T follicular helper cell (primary cell): Measurements from ENCODE around the gene SRBD1.

Experiments used
- DNase-seq: peaks from one replicate; pipeline ENCODE4 v3.0.0-alpha.2; 2020; ENCODE audit warnings: low read depth

The SRBD1 gene

DNA sequence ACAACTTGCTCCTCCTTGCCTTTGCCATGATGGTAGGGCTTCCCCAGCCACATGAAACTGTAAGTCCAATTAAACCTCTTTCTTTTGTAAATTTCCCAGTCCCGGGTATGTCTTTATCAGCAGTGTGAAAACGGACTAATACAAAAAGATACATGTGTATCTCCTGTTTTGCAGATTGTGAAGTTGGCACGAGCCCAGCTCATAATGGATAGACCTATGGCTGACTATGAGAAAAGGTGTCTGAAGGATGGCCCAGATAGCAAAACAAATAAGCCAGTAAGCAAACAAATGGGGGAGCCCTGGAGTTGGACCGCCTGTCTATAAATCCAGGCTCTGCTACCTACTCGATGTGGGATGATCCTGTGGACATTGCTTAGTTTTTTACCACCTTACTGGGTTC is 24.9 kb upstream of the SRBD1 start:
- no peak for DNase-seq

- no peak for DNase-seq
These were observed 23.2 kb upstream of the SRBD1 start for GRCh38 chr2:45634223-45634622.

GRCh38 chr2:45631955-45632354 is 20.9 kb upstream of the SRBD1 start:
- DNase-seq: no peak

- no peak for DNase-seq
These were observed 20.3 kb upstream of the SRBD1 start for GRCh38 chr2:45631319-45631718.

DNA sequence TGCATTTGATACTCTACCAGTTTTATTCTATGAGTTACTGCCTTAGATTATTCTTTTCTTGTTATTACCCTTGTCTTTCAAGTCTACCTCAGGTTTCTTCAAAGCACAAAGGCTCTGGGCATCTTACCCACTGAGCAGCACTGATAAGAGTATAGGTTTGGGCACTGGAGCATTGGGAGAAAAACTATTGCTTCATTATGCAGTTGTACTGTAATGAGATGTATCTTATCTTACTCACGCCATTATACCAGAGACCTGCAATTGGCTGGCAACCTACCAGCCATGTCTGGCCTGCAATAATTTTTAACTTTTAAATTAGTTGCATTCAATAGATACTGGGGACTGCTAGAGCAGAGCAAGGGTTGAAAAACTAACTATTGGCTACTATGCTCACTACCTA is 18.9 kb upstream of the SRBD1 start:
- DNase-seq: no peak

DNA sequence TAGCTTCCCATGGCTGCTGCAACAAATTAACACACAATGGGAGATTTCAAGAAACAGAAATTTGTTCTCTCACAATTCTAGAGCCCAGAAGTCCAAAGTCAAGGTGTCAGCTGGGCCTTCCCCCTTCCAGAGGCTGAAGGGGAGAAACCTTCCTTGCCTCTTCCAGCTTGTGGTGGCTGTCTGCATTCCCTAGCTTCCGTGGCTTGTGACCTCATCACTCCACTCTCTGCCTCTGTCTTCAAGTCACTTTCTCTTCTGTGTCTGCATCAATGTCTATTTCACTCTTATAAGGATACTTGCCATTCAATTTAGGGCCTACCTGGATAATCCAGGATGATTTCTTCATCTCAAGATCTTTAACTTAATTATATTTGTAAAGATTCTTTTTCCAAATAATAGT is 16.8 kb upstream of the SRBD1 start:
- DNase-seq: no peak

GRCh38 chr2:45626387-45627221 is 15.5 kb upstream of the SRBD1 start:
- DNase-seq: no peak

- DNase-seq: no peak
These were observed 14.8 kb upstream of the SRBD1 start for GRCh38 chr2:45625824-45626223.

DNA sequence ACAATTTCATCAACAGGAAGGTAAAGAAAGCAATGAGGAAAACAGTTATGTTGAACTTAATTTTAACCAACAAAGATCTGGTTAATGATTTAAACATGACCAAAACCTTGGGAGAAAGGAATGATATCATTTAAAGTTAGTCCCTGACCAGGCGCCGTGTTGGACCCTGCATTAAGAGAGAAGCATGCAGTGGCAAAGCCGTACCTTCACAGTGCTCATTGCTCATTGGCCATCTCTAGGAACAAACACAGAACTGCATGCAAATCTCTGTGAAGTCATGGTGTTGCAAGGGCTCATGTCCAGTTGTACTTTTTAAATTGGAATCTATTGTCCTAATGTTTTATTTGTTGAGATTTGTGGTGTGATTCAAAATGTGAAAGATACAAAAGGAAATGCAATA is 12.0 kb upstream of the SRBD1 start:
- no peak for DNase-seq

- DNase-seq: no peak
These were observed 11.4 kb upstream of the SRBD1 start for GRCh38 chr2:45622336-45623075.

DNA sequence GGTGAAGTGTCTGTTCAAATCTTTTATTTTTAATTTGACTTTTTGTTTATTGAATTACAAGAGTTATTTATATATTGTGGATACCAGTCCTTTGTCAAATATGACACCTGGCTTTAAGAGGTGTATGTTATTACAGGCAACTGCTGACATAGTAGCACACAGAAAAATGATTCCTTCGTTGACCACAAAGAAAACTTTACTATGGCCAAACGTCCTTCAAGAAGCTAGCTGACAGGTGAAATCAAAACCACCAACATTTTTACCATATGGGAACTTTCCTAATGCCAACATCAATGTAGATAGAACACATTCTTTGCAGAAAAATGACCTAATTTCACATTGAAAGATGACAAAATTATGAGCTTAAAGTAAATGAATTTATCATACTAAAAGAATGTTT is 6.4 kb upstream of the SRBD1 start:
- no peak for DNase-seq

DNA sequence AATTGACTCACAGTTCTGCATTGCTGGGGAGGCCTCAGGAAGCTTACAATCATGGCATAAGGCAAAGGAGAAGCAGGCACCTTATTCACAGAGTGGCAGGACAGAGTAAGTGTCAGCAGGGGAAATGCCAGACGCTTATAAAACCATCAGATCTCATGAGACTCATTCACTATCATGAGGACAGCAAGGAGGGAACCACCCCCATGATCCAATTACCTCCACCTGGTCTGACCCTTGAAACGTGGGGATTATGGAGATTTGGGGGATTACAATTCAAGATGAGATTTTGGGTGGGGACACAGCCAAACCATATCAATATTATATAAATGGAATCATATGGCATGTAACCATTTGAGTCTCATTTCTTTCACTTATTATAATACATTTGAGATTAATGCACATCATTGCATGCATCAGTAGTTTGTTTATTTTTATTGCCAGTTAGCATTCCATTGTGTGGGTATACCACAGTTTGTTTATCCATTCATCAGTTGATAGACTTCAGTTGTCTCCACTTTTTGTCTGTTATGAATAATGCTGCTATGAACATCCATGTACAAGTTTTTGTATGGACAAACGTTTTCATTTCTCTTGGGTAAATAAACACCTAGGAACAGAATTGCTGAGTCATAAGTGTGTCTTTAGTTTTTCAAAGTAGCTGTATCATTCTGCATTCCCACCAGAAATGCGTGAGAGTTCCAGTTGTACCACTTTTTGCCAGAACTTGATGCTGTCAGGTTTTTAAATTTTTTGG is 5.8 kb upstream of the SRBD1 start:
- no peak for DNase-seq

GRCh38 chr2:45614871-45615415 is 3.9 kb upstream of the SRBD1 start:
- no peak for DNase-seq

GRCh38 chr2:45614330-45614729 is 3.3 kb upstream of the SRBD1 start:
- DNase-seq: no peak

DNA sequence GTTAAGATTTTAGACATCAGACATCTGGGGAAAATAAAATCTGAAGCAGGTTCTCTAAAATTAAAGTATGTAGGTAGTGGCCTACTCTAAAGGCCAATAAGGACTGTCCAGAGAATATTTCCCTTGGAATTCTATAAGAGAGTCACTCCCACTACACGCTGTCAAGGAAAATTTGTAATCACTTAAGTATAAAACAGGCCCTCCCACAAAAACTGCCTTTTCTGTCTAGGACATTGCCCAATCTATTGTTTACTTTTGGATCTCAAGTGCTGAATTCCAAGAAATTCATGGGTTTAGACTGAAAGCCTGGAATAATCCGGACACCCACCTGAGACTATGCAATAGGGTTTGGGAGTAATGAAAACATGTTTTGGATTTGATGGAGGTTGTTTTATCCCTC is 1.7 kb upstream of the SRBD1 start:
- DNase-seq: no peak

- DNase-seq: no peak
These were observed 1.2 kb upstream of the SRBD1 start for GRCh38 chr2:45612285-45612684.

- DNase-seq: peak; percentile 37
These were observed 617 bp downstream of the SRBD1 start for GRCh38 chr2:45610281-45611019.

- no peak for DNase-seq
These were observed 3.4 kb downstream of the SRBD1 start for GRCh38 chr2:45607701-45608100.

- no peak for DNase-seq
These were observed 4.3 kb downstream of the SRBD1 start for GRCh38 chr2:45606796-45607195.

DNA sequence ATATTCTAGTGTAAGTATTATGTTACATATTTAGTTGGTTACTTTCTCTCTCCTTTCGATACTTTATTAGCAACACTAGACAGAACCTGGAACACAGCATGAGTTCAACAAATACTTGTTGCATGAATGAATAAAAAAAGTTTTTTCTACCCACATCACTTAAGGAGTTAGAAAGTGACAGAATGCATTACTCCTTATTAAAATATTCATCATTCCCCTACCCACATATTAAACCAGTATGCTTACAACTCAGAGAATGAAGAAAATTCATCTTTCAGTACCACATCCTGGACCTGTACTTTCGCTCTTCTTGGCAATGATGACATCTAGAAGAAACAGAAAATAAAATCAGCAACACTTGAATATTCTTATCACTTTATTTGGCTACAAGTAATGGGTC is 6.0 kb downstream of the SRBD1 start:
- DNase-seq: no peak

DNA sequence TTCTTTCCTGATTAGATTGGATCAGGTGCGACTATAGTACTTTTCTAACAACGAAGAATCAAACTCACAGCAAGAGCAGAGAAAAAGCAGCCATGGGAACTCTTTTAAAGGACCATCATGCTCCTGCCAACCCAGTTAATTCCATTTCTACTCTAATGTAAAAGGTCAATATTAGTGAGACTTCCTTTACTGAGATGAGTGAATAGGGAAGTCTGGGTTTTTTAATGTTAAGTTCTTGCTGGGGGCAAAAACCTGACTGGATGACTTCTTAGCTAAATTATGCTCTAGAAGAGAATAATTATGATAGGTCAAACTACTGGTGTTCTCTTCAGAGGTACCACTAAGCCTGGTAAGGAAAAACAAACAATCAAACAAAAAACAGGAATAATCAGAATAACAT is 8.4 kb downstream of the SRBD1 start:
- no peak for DNase-seq

GRCh38 chr2:45598545-45598944 is 12.5 kb downstream of the SRBD1 start:
- DNase-seq: no peak
